OCI-LY3 (cell line): Measurements from ENCODE around the gene RARG.

Experiments
- H2AFZ ChIP-seq: fragments of 200-600, 300-600 bp; shearing (Covaris generic); 2 replicates; pipeline ENCODE4 v1.6.0; 2014; ENCODE audit warnings: antibody characterized with exemption, low read depth, low read length
- H3K27ac ChIP-seq: fragments of 200-600, 300-600 bp; sonication (generic); 2 replicates; pipeline ENCODE4 v1.5.1; 2014; ENCODE audit warnings: mild to moderate bottlenecking, low read length, moderate library complexity, mixed read lengths
- H3K27me3 ChIP-seq: fragments of 200-600, 300-600 bp; sonication (generic); 2 replicates; pipeline ENCODE4 v1.6.1; 2014; ENCODE audit warnings: low read depth, low read length, mixed read lengths
- H3K36me3 ChIP-seq: fragments of 200-600, 300-600 bp; sonication (generic); replicated peaks from 2 replicates; pipeline ENCODE3; 2014; ENCODE audit warnings: low read depth, low read length, mixed read lengths
- H3K4me1 ChIP-seq: fragments of 300-600, 200-600 bp; sonication (generic); 2 replicates; pipeline ENCODE4 v1.6.1; 2014; ENCODE audit warnings: low read length, mixed read lengths
- H3K4me2 ChIP-seq: fragments of 200-600, 300-600 bp; sonication (generic); 2 replicates; pipeline ENCODE4 v1.6.1; 2014; ENCODE audit warnings: low read length, mixed read lengths
- H3K4me3 ChIP-seq: fragments of 300-600, 200-600 bp; sonication (generic); 2 replicates; pipeline ENCODE4 v1.5.1; 2014; ENCODE audit warnings: antibody characterized with exemption, mild to moderate bottlenecking, low read length, moderate library complexity
- H3K79me2 ChIP-seq: fragments of 300-600, 200-600 bp; shearing (Covaris generic); 2 replicates; pipeline ENCODE4 v1.6.1; 2014; ENCODE audit warnings: mild to moderate bottlenecking, low read length, mixed read lengths
- H3K9ac ChIP-seq: fragments of 300-600, 200-600 bp; shearing (Covaris generic); 2 replicates; pipeline ENCODE4 v1.6.0; 2014; ENCODE audit warnings: mild to moderate bottlenecking, low read length, moderate library complexity
- H3K9me3 ChIP-seq: fragments of 200-600, 300-600 bp; shearing (Covaris generic); 2 replicates; pipeline ENCODE4 v1.6.1; 2014; ENCODE audit warnings: low read length, mixed read lengths; ENCODE audit not compliant: insufficient read depth
- H4K20me1 ChIP-seq: fragments of 200-600, 300-600 bp; sonication (generic); 2 replicates; pipeline ENCODE4 v1.6.1; 2016; ENCODE audit warnings: low read length, mixed read lengths; ENCODE audit not compliant: insufficient read depth
- CTCF ChIP-seq: fragments of 200-600, 300-600 bp; sonication (generic); IDR thresholded peaks from 2 replicates; pipeline ENCODE4 v1.5.1; 2014; ENCODE audit warnings: antibody characterized with exemption, low read length, low read depth
- EZH2phosphoT487 ChIP-seq: fragments of 200-600 bp; shearing (Covaris generic); IDR thresholded peaks from 2 replicates; pipeline ENCODE4 v1.6.1; 2018; ENCODE audit warnings: antibody characterized with exemption, mixed run types, low read depth

Gene RARG

GRCh38 chr12:53235742-53236442 is 3.9 kb upstream of the RARG start:
- no peak overlapping the region for H3K4me3 ChIP-seq
- no peaks in the 10 kb centered on the region for H3K36me3 ChIP-seq
- no peak overlapping the region for H3K4me2 ChIP-seq
- TF ChIP-seq EZH2phosphoT487 (no peak), CTCF (no peak)
- peaks cover 22% of the 10 kb centered on the region for H3K4me1 ChIP-seq
- peaks cover 42% of the 10 kb centered on the region for H3K27me3 ChIP-seq
- H3K79me2 ChIP-seq, result no peaks in the 10 kb centered on the region
- no peak overlapping the region for H3K9ac ChIP-seq
- no peaks in the 10 kb centered on the region for H3K9me3 ChIP-seq
- H2AFZ ChIP-seq, result no peak overlapping the region
- H4K20me1 ChIP-seq, result no peaks in the 10 kb centered on the region
- H3K27ac ChIP-seq, result no peak overlapping the region

- no peak for TF ChIP-seq CTCF
- TF ChIP-seq EZH2phosphoT487, result no peak
- no peak overlapping the region for H3K4me2 ChIP-seq
- no peaks in the 10 kb centered on the region for H3K79me2 ChIP-seq
- no peak overlapping the region for H3K9ac ChIP-seq
- H3K27ac ChIP-seq, result no peak overlapping the region
- H2AFZ ChIP-seq, result no peak overlapping the region
- peaks cover 22% of the 10 kb centered on the region for H3K4me1 ChIP-seq
- peaks cover 41% of the 10 kb centered on the region for H3K27me3 ChIP-seq
- no peaks in the 10 kb centered on the region for H4K20me1 ChIP-seq
- H3K36me3 ChIP-seq, result no peaks in the 10 kb centered on the region
- H3K4me3 ChIP-seq, result no peak overlapping the region
- H3K9me3 ChIP-seq, result no peaks in the 10 kb centered on the region
These were observed 3.2 kb upstream of the RARG start for GRCh38 chr12:53235164-53235563.

GRCh38 chr12:53234271-53234914 is 2.4 kb upstream of the RARG start:
- peaks cover 22% of the 10 kb centered on the region for H3K4me1 ChIP-seq
- no peak overlapping the region for H2AFZ ChIP-seq
- no peak overlapping the region for H3K9ac ChIP-seq
- no peaks in the 10 kb centered on the region for H3K9me3 ChIP-seq
- TF ChIP-seq EZH2phosphoT487 (no peak), CTCF (no peak)
- H3K4me2 ChIP-seq, result no peak overlapping the region
- H3K79me2 ChIP-seq, result no peaks in the 10 kb centered on the region
- no peaks in the 10 kb centered on the region for H3K36me3 ChIP-seq
- H3K27ac ChIP-seq, result no peak overlapping the region
- H4K20me1 ChIP-seq, result no peaks in the 10 kb centered on the region
- peaks cover 37% of the 10 kb centered on the region for H3K27me3 ChIP-seq
- no peak overlapping the region for H3K4me3 ChIP-seq

GRCh38 chr12:53233671-53234121 is 1.7 kb upstream of the RARG start:
- Histone ChIP-seq H2AFZ (no peak overlapping the region), H3K9ac (no peak overlapping the region), H3K27me3 (peaks cover 37% of the 10 kb centered on the region), H3K4me2 (no peak overlapping the region), H3K79me2 (no peaks in the 10 kb centered on the region), H4K20me1 (no peaks in the 10 kb centered on the region), H3K36me3 (no peaks in the 10 kb centered on the region), H3K9me3 (no peaks in the 10 kb centered on the region), H3K27ac (no peak overlapping the region), H3K4me1 (peaks cover 22% of the 10 kb centered on the region), H3K4me3 (no peak overlapping the region)
- TF ChIP-seq CTCF, result no peak
- TF ChIP-seq EZH2phosphoT487, result no peak
